GM12872 (cell line): ENCODE results near the gene STX12.
A peak's percentile ranks its signal among the peaks of the same experiment; 100 is the strongest.

Experiments used
- CTCF ChIP-seq: IDR thresholded peaks from 3 replicates; pipeline ENCODE4 v1.5.1; 2011; ENCODE audit warnings: low read depth, mild to moderate bottlenecking, low read length, moderate library complexity; ENCODE audit not compliant: insufficient read depth

The STX12 gene

GRCh38 chr1:27744556-27744955, 28.5 kb upstream of the STX12 start:
- TF ChIP-seq CTCF, result 0 out of 3 replicates have a peak, but pooled peaks have one; percentile 8

- TF ChIP-seq CTCF, result no peak
Measured at GRCh38 chr1:27745466-27745865, 27.6 kb upstream of the STX12 start.

GRCh38 chr1:27752360-27752759, 20.7 kb upstream of the STX12 start:
- TF ChIP-seq CTCF, result no peak

- TF ChIP-seq CTCF, result no peak
Measured at GRCh38 chr1:27755286-27755685, 17.7 kb upstream of the STX12 start.

- no peak for TF ChIP-seq CTCF
Measured at GRCh38 chr1:27755865-27756264, 17.2 kb upstream of the STX12 start.

- no peak for TF ChIP-seq CTCF
Measured at GRCh38 chr1:27759236-27759635, 13.8 kb upstream of the STX12 start.

- no peak for TF ChIP-seq CTCF
Measured at GRCh38 chr1:27760426-27760825, 12.6 kb upstream of the STX12 start.

- no peak for TF ChIP-seq CTCF
Measured at GRCh38 chr1:27762033-27762432, 11.0 kb upstream of the STX12 start.
